ENCODE measurements around the gene PKHD1. TPM values are rescaled to one million over a fixed set of nuclear protein-coding genes. Genes with fewer than 3 reads are reported as not detected.

PKHD1 gene
- total RNA-seq, 1 experiment from 2014 or later, result 0.14 TPM

- DNase-seq, result no peak
- Histone ChIP-seq H3K4me3 (ENCODE audit: insufficient read depth, low read depth, low read length) (no peak overlapping the region), H3K36me3 (replicated peaks; ENCODE audit: control insufficient read depth, insufficient read depth, low read length) (no peaks in the 10 kb centered on the region), H3K27me3 (ENCODE audit: control insufficient read depth, insufficient read depth, low read length) (no peaks in the 10 kb centered on the region)
Observed at GRCh38 chr6:52116605-52116948, 29.2 kb upstream of the PKHD1 start.

GRCh38 chr6:52115891-52116604 lies 28.6 kb upstream of the PKHD1 start:
- no peaks in the 10 kb centered on the region for H3K27me3 ChIP-seq (ENCODE audit: control insufficient read depth, insufficient read depth, low read length)
- DNase-seq, result no peak
- H3K36me3 ChIP-seq (replicated peaks; ENCODE audit: control insufficient read depth, insufficient read depth, low read length), result no peaks in the 10 kb centered on the region
- H3K4me3 ChIP-seq (ENCODE audit: insufficient read depth, low read depth, low read length), result no peak overlapping the region

- H3K36me3 ChIP-seq (replicated peaks; ENCODE audit: control insufficient read depth, insufficient read depth, low read length), result no peaks in the 10 kb centered on the region
- H3K4me3 ChIP-seq (ENCODE audit: insufficient read depth, low read depth, low read length), result no peak overlapping the region
- no peaks in the 10 kb centered on the region for H3K27me3 ChIP-seq (ENCODE audit: control insufficient read depth, insufficient read depth, low read length)
- no peak for DNase-seq
Observed at GRCh38 chr6:52115145-52115741, 27.8 kb upstream of the PKHD1 start.

- DNase-seq, result no peak
- H3K4me3 ChIP-seq (ENCODE audit: insufficient read depth, low read depth, low read length), result no peak overlapping the region
Observed at GRCh38 chr6:52109171-52109571, 21.8 kb upstream of the PKHD1 start.

GRCh38 chr6:52108128-52108527 lies 20.7 kb upstream of the PKHD1 start:
- DNase-seq, result no peak
- H3K36me3 ChIP-seq (replicated peaks; ENCODE audit: control insufficient read depth, insufficient read depth, low read length), result no peaks in the 10 kb centered on the region
- no peak overlapping the region for H3K4me3 ChIP-seq (ENCODE audit: insufficient read depth, low read depth, low read length)
- no peaks in the 10 kb centered on the region for H3K27me3 ChIP-seq (ENCODE audit: control insufficient read depth, insufficient read depth, low read length)

More at GRCh38 chr6:52109171-52109571, 21.8 kb upstream of the PKHD1 start:
- H3K27me3 ChIP-seq (ENCODE audit: control insufficient read depth, insufficient read depth, low read length), result no peaks in the 10 kb centered on the region
- no peaks in the 10 kb centered on the region for H3K36me3 ChIP-seq (replicated peaks; ENCODE audit: control insufficient read depth, insufficient read depth, low read length)

- H3K27me3 ChIP-seq (ENCODE audit: control insufficient read depth, insufficient read depth, low read length), result no peaks in the 10 kb centered on the region
- no peak for DNase-seq
- H3K36me3 ChIP-seq (replicated peaks; ENCODE audit: control insufficient read depth, insufficient read depth, low read length), result no peaks in the 10 kb centered on the region
- H3K4me3 ChIP-seq (ENCODE audit: insufficient read depth, low read depth, low read length), result no peak overlapping the region
Observed at GRCh38 chr6:52106994-52107393, 19.6 kb upstream of the PKHD1 start.

GRCh38 chr6:52104979-52105378 lies 17.6 kb upstream of the PKHD1 start:
- H3K4me3 ChIP-seq (ENCODE audit: insufficient read depth, low read depth, low read length), result no peak overlapping the region
- no peak for DNase-seq
- H3K36me3 ChIP-seq (replicated peaks; ENCODE audit: control insufficient read depth, insufficient read depth, low read length), result no peaks in the 10 kb centered on the region
- no peaks in the 10 kb centered on the region for H3K27me3 ChIP-seq (ENCODE audit: control insufficient read depth, insufficient read depth, low read length)

GRCh38 chr6:52103623-52104022 lies 16.2 kb upstream of the PKHD1 start:
- H3K4me3 ChIP-seq (ENCODE audit: insufficient read depth, low read depth, low read length), result no peak overlapping the region
- H3K27me3 ChIP-seq (ENCODE audit: control insufficient read depth, insufficient read depth, low read length), result no peaks in the 10 kb centered on the region
- no peak for DNase-seq
- H3K36me3 ChIP-seq (replicated peaks; ENCODE audit: control insufficient read depth, insufficient read depth, low read length), result no peaks in the 10 kb centered on the region

GRCh38 chr6:52102405-52102804 lies 15.0 kb upstream of the PKHD1 start:
- DNase-seq, result no peak
- Histone ChIP-seq H3K4me3 (ENCODE audit: insufficient read depth, low read depth, low read length) (no peak overlapping the region), H3K27me3 (ENCODE audit: control insufficient read depth, insufficient read depth, low read length) (no peaks in the 10 kb centered on the region), H3K36me3 (replicated peaks; ENCODE audit: control insufficient read depth, insufficient read depth, low read length) (no peaks in the 10 kb centered on the region)

GRCh38 chr6:52098721-52099120 lies 11.3 kb upstream of the PKHD1 start:
- DNase-seq, result no peak
- Histone ChIP-seq H3K36me3 (replicated peaks; ENCODE audit: control insufficient read depth, insufficient read depth, low read length) (no peaks in the 10 kb centered on the region), H3K4me3 (ENCODE audit: insufficient read depth, low read depth, low read length) (no peak overlapping the region)

GRCh38 chr6:52089758-52090348 lies 2.4 kb upstream of the PKHD1 start:
- H3K27me3 ChIP-seq (ENCODE audit: control insufficient read depth, insufficient read depth, low read length), result no peaks in the 10 kb centered on the region

More at GRCh38 chr6:52098721-52099120, 11.3 kb upstream of the PKHD1 start:
- no peaks in the 10 kb centered on the region for H3K27me3 ChIP-seq (ENCODE audit: control insufficient read depth, insufficient read depth, low read length)

GRCh38 chr6:52086741-52087140 lies 672 bp downstream of the PKHD1 start:
- H3K27me3 ChIP-seq (ENCODE audit: control insufficient read depth, insufficient read depth, low read length), result no peaks in the 10 kb centered on the region
- no peak overlapping the region for H3K4me3 ChIP-seq (ENCODE audit: insufficient read depth, low read depth, low read length)

More at GRCh38 chr6:52089758-52090348, 2.4 kb upstream of the PKHD1 start:
- no peak overlapping the region for H3K4me3 ChIP-seq (ENCODE audit: insufficient read depth, low read depth, low read length)
- H3K36me3 ChIP-seq (replicated peaks; ENCODE audit: control insufficient read depth, insufficient read depth, low read length), result no peaks in the 10 kb centered on the region
- no peak for DNase-seq

GRCh38 chr6:52081237-52081636 lies 6.2 kb downstream of the PKHD1 start:
- Histone ChIP-seq H3K4me3 (ENCODE audit: insufficient read depth, low read depth, low read length) (no peak overlapping the region), H3K27me3 (ENCODE audit: control insufficient read depth, insufficient read depth, low read length) (no peaks in the 10 kb centered on the region), H3K36me3 (replicated peaks; ENCODE audit: control insufficient read depth, insufficient read depth, low read length) (no peaks in the 10 kb centered on the region)
- no peak for DNase-seq

More at GRCh38 chr6:52086741-52087140, 672 bp downstream of the PKHD1 start:
- no peak for DNase-seq
- H3K36me3 ChIP-seq (replicated peaks; ENCODE audit: control insufficient read depth, insufficient read depth, low read length), result no peaks in the 10 kb centered on the region

GRCh38 chr6:52077961-52078625 lies 9.3 kb downstream of the PKHD1 start:
- DNase-seq, result no peak
- H3K4me3 ChIP-seq (ENCODE audit: insufficient read depth, low read depth, low read length), result no peak overlapping the region
- no peaks in the 10 kb centered on the region for H3K36me3 ChIP-seq (replicated peaks; ENCODE audit: control insufficient read depth, insufficient read depth, low read length)
- no peaks in the 10 kb centered on the region for H3K27me3 ChIP-seq (ENCODE audit: control insufficient read depth, insufficient read depth, low read length)
